UCSD-AML1 (cell line): ENCODE results near the gene SLC27A2.
A peak's percentile ranks its signal among the peaks of the same experiment; 100 is the strongest.

ENCODE experiments used
- DNase-seq: peaks from one replicate; lab custom pipeline; 2025; ENCODE audit not compliant: unreplicated experiment; lab: John Stamatoyannopoulos, UW

The SLC27A2 gene

DNA sequence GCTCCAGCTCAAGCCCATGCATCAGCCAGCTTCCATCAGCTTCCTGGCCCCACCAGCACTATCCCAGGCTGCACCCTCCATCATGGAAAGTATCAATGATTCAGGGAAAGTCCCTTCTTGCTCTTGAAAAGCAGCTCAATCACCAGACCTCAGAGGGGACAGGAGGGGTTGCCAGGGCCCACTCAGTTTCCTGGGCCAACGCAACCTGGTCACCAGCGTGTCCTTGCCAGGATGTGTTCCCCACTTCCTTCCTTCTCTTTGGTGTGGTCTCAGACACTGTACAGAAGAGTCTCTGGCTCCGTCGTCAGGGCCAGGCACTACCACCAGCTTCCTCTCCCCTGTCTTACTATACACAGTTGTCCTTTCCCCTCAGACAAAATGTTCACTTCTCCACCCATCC, 80.5 kb downstream of the SLC27A2 start:
- DNase-seq: peak; percentile 72

DNA sequence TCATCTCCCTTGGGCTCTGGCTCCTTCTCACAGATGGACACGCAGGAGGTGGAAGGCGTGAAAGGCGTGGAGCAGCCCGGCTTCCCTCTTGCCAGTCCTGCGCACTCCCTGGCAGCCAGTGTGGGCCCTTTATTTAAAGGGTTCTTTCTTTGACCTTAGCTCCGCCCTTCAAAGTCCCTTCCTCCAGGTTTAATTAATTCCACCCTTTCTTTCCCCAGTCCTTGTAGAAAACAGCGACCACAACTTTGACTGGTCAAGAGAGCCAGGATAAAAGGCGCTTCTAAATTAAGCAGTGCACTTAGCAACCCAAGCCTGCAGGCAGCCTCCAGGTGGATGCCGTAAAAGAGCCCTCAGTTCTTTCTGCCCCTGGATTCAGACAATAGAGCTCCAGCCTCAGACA, 83.6 kb downstream of the SLC27A2 start, which contains the start of gene HDC:
Gene HDC, minus strand, starts transcription at position 107 of the 400 bp plus-strand sequence. Its CDS starts 103 bp downstream, at position 4.
- no peak for DNase-seq

DNA sequence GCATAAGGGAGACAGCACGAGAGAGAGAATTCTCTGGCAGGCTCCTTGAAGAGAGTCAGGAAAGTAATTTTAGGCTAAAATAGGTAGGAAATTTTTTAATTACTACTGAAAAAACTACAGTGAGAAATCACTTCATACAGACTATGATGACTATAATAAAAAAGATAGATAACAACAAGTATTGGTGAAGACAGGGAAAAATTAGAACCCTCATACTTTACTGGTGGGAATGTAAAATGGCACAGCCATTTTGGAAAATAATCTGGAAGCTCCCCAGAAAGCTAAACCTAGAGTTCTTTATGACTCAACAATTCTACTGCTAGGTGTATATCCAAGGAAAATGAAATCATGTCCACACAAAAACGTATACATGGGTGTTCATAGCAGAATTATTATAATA, 85.6 kb downstream of the SLC27A2 start:
- DNase-seq: no peak

DNA sequence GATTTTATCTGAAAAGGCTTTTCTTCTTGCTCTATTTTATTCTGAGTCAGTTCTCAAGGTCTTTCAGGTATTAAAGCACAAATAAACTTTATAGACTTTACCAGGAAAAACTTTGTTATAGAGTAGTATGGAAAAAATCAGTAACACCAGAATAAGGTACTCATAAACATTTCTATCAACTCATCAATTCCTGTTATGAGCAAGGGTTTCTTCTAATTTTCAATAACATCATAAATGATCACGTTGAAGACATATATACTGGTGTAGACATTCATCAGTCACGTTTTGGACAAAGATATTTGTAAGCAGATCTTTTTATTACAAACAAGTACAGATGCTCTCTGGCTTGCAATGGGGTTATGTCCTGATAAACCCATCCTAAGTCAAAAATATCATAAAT, 93.1 kb downstream of the SLC27A2 start:
- DNase-seq: no peak

DNA sequence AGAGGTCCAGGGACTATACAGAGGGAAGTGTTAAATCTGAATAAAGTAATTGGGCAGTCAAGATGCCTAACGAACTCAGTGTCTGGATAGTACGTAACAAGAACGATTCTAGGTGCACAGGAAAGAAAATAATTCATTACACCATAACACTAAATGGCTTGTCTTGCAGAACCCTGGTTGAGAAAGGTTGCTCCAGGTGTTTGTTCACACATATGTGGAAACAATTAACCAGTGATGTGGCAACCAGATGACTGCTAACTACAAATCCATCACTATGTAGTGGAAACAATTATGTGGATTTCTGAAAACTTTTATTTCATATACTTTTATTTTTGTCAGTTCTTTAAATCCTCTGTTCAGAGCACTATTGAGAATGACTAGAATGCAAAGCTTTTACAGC, 93.9 kb downstream of the SLC27A2 start:
- DNase-seq: no peak

DNA sequence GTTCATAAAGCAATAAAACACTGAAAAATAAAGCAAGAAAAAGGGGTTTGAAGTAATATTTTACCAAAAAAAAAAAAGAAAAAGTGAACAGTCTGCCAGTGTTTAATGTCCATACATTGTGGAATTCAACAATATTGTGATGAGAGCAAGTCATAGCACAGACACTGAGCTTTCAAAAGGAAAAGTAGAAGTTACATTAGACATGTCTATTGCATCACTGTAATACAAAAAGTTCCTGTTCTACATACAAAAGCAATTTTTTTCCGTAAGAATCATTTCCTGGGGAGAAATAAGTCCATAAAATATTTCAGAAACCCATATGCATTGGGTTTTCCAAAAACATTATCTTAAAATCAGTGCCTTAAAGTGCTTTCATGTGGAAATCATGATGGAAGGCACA, 95.4 kb downstream of the SLC27A2 start:
- no peak for DNase-seq

DNA sequence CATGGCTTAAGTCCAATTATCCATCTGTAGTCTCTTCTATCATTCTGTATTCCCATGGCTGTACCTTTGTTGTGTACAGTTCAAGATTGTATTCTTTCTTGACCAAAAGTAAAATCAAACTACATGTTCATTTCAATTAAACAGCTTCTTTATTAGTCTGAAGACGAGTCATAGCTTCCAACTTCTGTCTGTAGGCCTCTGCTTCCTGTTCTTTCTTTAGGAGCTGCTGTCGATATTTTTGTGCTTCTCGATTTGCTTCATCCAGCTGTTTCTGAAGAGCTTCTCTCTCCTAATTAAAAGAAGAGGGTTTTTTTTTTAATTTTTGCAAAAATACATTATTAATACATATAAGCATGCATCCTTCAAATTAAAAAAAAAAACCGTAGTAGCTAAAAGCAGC, 96.5 kb downstream of the SLC27A2 start:
- no peak for DNase-seq

DNA sequence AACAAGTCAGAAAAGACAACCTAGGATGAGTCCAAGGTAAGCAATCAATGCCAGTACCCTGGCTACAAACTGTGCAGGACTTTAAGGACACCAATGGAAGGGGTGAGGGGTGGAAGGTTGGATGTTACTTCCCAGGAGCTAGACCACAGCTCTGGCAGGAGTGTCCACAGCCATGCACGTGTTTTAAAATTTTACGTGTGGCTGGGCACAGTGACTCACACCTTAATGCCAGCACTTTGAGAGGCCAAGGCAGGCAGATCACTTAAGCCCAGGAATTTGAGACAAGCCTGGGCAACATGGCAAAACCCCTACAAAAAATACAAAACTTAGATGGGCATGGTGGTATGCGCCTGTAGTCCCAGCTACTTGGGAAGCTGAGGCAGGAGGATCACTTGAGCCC, 98.3 kb downstream of the SLC27A2 start:
- no peak for DNase-seq

DNA sequence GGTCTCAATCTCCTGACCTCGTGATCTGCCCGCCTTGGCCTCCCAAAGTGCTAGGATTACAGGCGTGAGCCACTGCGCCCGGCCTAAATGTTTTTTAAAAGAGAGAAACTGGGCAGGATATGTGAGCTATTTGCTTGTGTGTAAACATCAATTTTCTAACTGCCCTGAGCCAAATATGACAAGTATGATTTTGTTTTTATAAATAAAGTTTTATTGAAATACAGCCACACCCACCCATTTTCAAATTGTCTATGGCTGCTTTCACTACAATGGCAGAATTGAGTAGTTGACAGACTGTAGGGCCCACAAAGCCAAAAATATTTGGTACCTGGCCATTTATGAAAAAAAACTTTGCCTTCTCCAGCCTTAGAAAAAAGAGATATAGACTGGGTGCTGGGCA, 99.4 kb downstream of the SLC27A2 start:
- DNase-seq: no peak
